AG04449 (cell line): Measurements from ENCODE around the gene PCDH12.

Source experiments
- CTCF ChIA-PET: fragments of 350-600 bp; formaldehyde crosslinking; extraction: SDS; loops from one replicate; lab custom pipeline; 2021; ENCODE audit warnings: antibody characterized with exemption; lab: Yijun Ruan, JAX
- POLR2A ChIA-PET: fragments of 400-600, 350-600 bp; formaldehyde crosslinking; extraction: SDS; loops from one replicate; lab custom pipeline; 2020; ENCODE audit warnings: antibody characterized with exemption, inconsistent platforms; lab: Yijun Ruan, JAX
- DNase-seq: peaks from one replicate; pipeline ENCODE4 v3.0.0-alpha.2; 2010; ENCODE audit warnings: low read depth, low spot score
- H3K4me3 ChIP-seq: 2 replicates; pipeline ENCODE4 v1.5.1; 2011; ENCODE audit warnings: low read depth, mild to moderate bottlenecking, control low read depth, low read length
- CTCF ChIP-seq: IDR thresholded peaks from one replicate; pipeline ENCODE4 v1.5.1; 2011; ENCODE audit warnings: mild to moderate bottlenecking, moderate library complexity, low read length, control low read depth, inconsistent platforms; ENCODE audit not compliant: insufficient read depth; ENCODE audit errors: missing control alignments

The PCDH12 gene

GRCh38 chr5:141949511-141949910 lies 8.5 kb downstream of the PCDH12 start:
- TF ChIP-seq CTCF = no peak
- CTCF ChIA-PET = interaction anchor here (1.0 to 17.0 kb wide), 2 partner anchors 10 to 36 kb away, joined by 3 to 260 read pairs; partner anchors contain the start of gene PCDH12
- POLR2A ChIA-PET = no interaction called here

GRCh38 chr5:141948812-141949211 lies 9.2 kb downstream of the PCDH12 start:
- no peak for DNase-seq
- no peak overlapping the region for H3K4me3 ChIP-seq
- TF ChIP-seq CTCF = no peak
- ChIA-PET POLR2A (no interaction called here), CTCF (interaction anchor here (1.0 to 17.0 kb wide), 3 partner anchors 11 to 35 kb away, joined by 3 to 260 read pairs (median 3); partner anchors contain the start of gene PCDH12)

More at GRCh38 chr5:141949511-141949910, 8.5 kb downstream of the PCDH12 start:
- no peak for DNase-seq
- H3K4me3 ChIP-seq = no peak overlapping the region

- ChIA-PET POLR2A (no interaction called here), CTCF (interaction anchor here (1.3 to 17.0 kb wide), 4 partner anchors 12 to 256 kb away, joined by 3 to 260 read pairs (median 7); partner anchors contain the start of gene PCDH12)
- no peak overlapping the region for H3K4me3 ChIP-seq
- no peak for DNase-seq
- no peak for TF ChIP-seq CTCF
Measured at GRCh38 chr5:141947316-141947715, 10.7 kb downstream of the PCDH12 start.

- DNase-seq = no peak
- no peak overlapping the region for H3K4me3 ChIP-seq
- ChIA-PET CTCF (interaction anchor here (0.9 to 17.0 kb wide), 5 partner anchors 14 to 253 kb away, joined by 4 to 260 read pairs (median 14); partner anchors contain the start of genes PCDH12 and RNF14), POLR2A (interaction anchor here (1.2 kb wide), 1 partner anchor 12 kb away, joined by 3 read pairs; the partner anchor contains the start of gene PCDH12)
- TF ChIP-seq CTCF = no peak
Measured at GRCh38 chr5:141945511-141946051, 12.4 kb downstream of the PCDH12 start.

GRCh38 chr5:141944076-141944475 lies 13.9 kb downstream of the PCDH12 start:
- H3K4me3 ChIP-seq = no peak overlapping the region
- no peak for TF ChIP-seq CTCF
- CTCF ChIA-PET = interaction anchor here (1.2 to 17.0 kb wide), 4 partner anchors 15 to 252 kb away, joined by 3 to 260 read pairs (median 32); partner anchors contain the start of genes DELE1, PCDH12 and RNF14
- DNase-seq = no peak
- POLR2A ChIA-PET = interaction anchor here (1.0 kb wide), 1 partner anchor 10 kb away, joined by 3 read pairs; no protein-coding TSS in a partner anchor

GRCh38 chr5:141942185-141942857 lies 15.7 kb downstream of the PCDH12 start:
- H3K4me3 ChIP-seq = no peak overlapping the region
- ChIA-PET CTCF (interaction anchor here (1.2 to 17.0 kb wide), 5 partner anchors 11 to 250 kb away, joined by 3 to 260 read pairs (median 13); partner anchors contain the start of genes PCDH12 and RNF14), POLR2A (interaction anchor here (1.6 kb wide), 1 partner anchor 19 kb away, joined by 6 read pairs; the partner anchor contains the start of gene DELE1)
- DNase-seq = no peak
- no peak for TF ChIP-seq CTCF
